IMR-90 (cell line): ENCODE measurements around the gene CALD1. TPM values are rescaled to one million over a fixed set of nuclear protein-coding genes. Genes with fewer than 3 reads are reported as not detected.

Source experiments
- ATAC-seq: fragments of 200-7000 bp; cut with Tn5 transposase; 2 replicates; pipeline ENCODE4 v1.9.1; 2020; ENCODE audit warnings: low read depth, mild to moderate bottlenecking, moderate library complexity
- BruUV-seq: library from RNA; stranded (reverse); fragments of 400-500 nt; replicated peaks from 2 replicates; lab custom pipeline; 2021; lab: Mats Ljungman, UMichigan
- CTCF ChIA-PET: fragments of 300-600 bp; formaldehyde crosslinking; extraction: SDS; loops from one replicate; lab custom pipeline; 2021; ENCODE audit warnings: antibody characterized with exemption; lab: Yijun Ruan, JAX
- POLR2A ChIA-PET: fragments of 300-600 bp; sonication (Branson Sonifier 250); formaldehyde crosslinking; loops from one replicate; lab custom pipeline; 2022; ENCODE audit warnings: antibody characterized with exemption; ENCODE audit not compliant: unreplicated experiment; lab: Charles Lee
- DNase-seq: peaks from one replicate; pipeline ENCODE4 v3.0.0; 2013
- H2AFZ ChIP-seq: replicated peaks from 2 replicates; pipeline ENCODE3; 2013; ENCODE audit warnings: low read length, mild to moderate bottlenecking; ENCODE audit not compliant: poor library complexity
- H2AK5ac ChIP-seq: 2 replicates; pipeline ENCODE4 v1.6.1; 2013; ENCODE audit warnings: low read depth, low read length, inconsistent platforms
- H2AK9ac ChIP-seq: replicated peaks from 2 replicates; pipeline ENCODE3; 2013; ENCODE audit warnings: mild to moderate bottlenecking, low read depth, low read length, moderate library complexity; ENCODE audit not compliant: poor library complexity
- H2BK120ac ChIP-seq: 2 replicates; pipeline ENCODE4 v1.6.1; 2013; ENCODE audit warnings: low read depth, low read length, inconsistent platforms
- H2BK15ac ChIP-seq: 3 replicates; pipeline ENCODE4 v1.6.1; 2013; ENCODE audit warnings: low read depth, low read length, inconsistent platforms
- H2BK20ac ChIP-seq: 2 replicates; pipeline ENCODE4 v1.6.1; 2013; ENCODE audit warnings: low read depth, mild to moderate bottlenecking, inconsistent platforms, low read length, moderate library complexity
- H2BK5ac ChIP-seq: 2 replicates; pipeline ENCODE4 v1.6.1; 2013; ENCODE audit warnings: mild to moderate bottlenecking, low read depth, low read length, inconsistent platforms; ENCODE audit not compliant: poor library complexity, severe bottlenecking
- H3K14ac ChIP-seq: replicated peaks from 2 replicates; pipeline ENCODE4 v1.6.1; 2013; ENCODE audit warnings: low read depth, low read length, inconsistent platforms
- H3K18ac ChIP-seq: 2 replicates; pipeline ENCODE4 v1.6.1; 2013; ENCODE audit warnings: low read depth, low read length, control low read depth
- H3K23ac ChIP-seq: 2 replicates; pipeline ENCODE4 v1.6.1; 2013; ENCODE audit warnings: low read depth, low read length, inconsistent platforms
- H3K27ac ChIP-seq: 2 replicates; pipeline ENCODE4 v1.5.1; 2013; ENCODE audit warnings: mild to moderate bottlenecking, control low read depth, low read length; ENCODE audit not compliant: insufficient read depth
- H3K27me3 ChIP-seq: 2 replicates; pipeline ENCODE4 v1.6.1; 2013; ENCODE audit warnings: low read length; ENCODE audit not compliant: control insufficient read depth, insufficient read depth
- H3K36me3 ChIP-seq: 2 replicates; pipeline ENCODE4 v1.6.1; 2013; ENCODE audit warnings: low read length, mixed read lengths; ENCODE audit not compliant: control insufficient read depth, insufficient read depth
- H3K4ac ChIP-seq: 2 replicates; pipeline ENCODE4 v1.6.1; 2013; ENCODE audit warnings: low read depth, low read length, inconsistent platforms
- H3K4me1 ChIP-seq: 2 replicates; pipeline ENCODE4 v1.6.1; 2013; ENCODE audit warnings: low read length, mixed read lengths; ENCODE audit not compliant: control insufficient read depth, insufficient read depth
- H3K4me2 ChIP-seq: 2 replicates; pipeline ENCODE4 v1.6.1; 2013; ENCODE audit warnings: low read depth, mild to moderate bottlenecking, control low read depth, low read length, moderate library complexity
- H3K4me3 ChIP-seq: 2 replicates; pipeline ENCODE4 v1.5.1; 2013; ENCODE audit warnings: low read depth, mild to moderate bottlenecking, control low read depth, low read length, moderate library complexity; ENCODE audit not compliant: insufficient read depth
- H3K56ac ChIP-seq: 2 replicates; pipeline ENCODE4 v1.6.1; 2013; ENCODE audit warnings: low read length, inconsistent platforms; ENCODE audit not compliant: insufficient read depth; ENCODE audit errors: extremely low read depth
- H3K79me1 ChIP-seq, 2 experiments: 2 replicates each; pipeline ENCODE4 v1.6.1; 2013; ENCODE audit warnings: low read length in 2 of 2, inconsistent platforms in 1 of 2, low read depth in 1 of 2
- H3K9ac ChIP-seq: 2 replicates; pipeline ENCODE4 v1.6.1; 2013; ENCODE audit warnings: low read depth, low read length, control low read depth
- H3K9me1 ChIP-seq: 2 replicates; pipeline ENCODE4 v1.6.1; 2013; ENCODE audit warnings: low read length, inconsistent platforms; ENCODE audit not compliant: insufficient read depth
- H3K9me3 ChIP-seq: 2 replicates; pipeline ENCODE4 v1.6.1; 2013; ENCODE audit warnings: low read length; ENCODE audit not compliant: control insufficient read depth, insufficient read depth
- H4K20me1 ChIP-seq: 2 replicates; pipeline ENCODE4 v1.6.1; 2013; ENCODE audit warnings: low read length, inconsistent platforms; ENCODE audit not compliant: insufficient read depth
- H4K5ac ChIP-seq: 2 replicates; pipeline ENCODE4 v1.6.1; 2013; ENCODE audit warnings: mild to moderate bottlenecking, low read depth, low read length, control low read depth
- H4K8ac ChIP-seq, 2 experiments: 2 replicates each; pipeline ENCODE4 v1.6.1; 2013; ENCODE audit warnings: low read depth in 2 of 2, low read length in 2 of 2, control low read depth in 1 of 2, inconsistent platforms in 1 of 2
- H4K91ac ChIP-seq: 2 replicates; pipeline ENCODE4 v1.6.1; 2013; ENCODE audit warnings: low read depth, low read length, inconsistent platforms; ENCODE audit not compliant: insufficient read depth
- NFE2L2 ChIP-seq: fragments of 150-350 bp; IDR thresholded peaks from 2 replicates; pipeline ENCODE4 v1.6.1; 2016; ENCODE audit warnings: low read depth, mild to moderate bottlenecking, low read length
- POLR2A ChIP-seq: IDR thresholded peaks from 2 replicates; pipeline ENCODE4 v1.6.1; 2012; ENCODE audit warnings: mild to moderate bottlenecking, low read depth, low read length
- SMC3 ChIP-seq: fragments of 150-350 bp; IDR thresholded peaks from 2 replicates; pipeline ENCODE4 v1.6.1; 2016; ENCODE audit warnings: low read depth, mild to moderate bottlenecking, antibody characterized with exemption, low read length, moderate library complexity
- WGBS, 2 experiments: methylation state at CpG; one replicate each; pipeline versions ENCODE4 v1.1.5 to v1.1.7; 2013; ENCODE audit warnings: missing lambda C conversion rate in 2 of 2; ENCODE audit not compliant: insufficient read length in 1 of 2; ENCODE audit errors: extremely low coverage in 2 of 2; 5-methylcytosine and 5-hydroxymethylcytosine counted together
- dilution Hi-C: fragments of 300-500 bp; cut with HindIII; formaldehyde crosslinking; loops from one replicate; pipeline ENCODE4 v1.14.3; 2018; ENCODE audit warnings: low sequenced_read_pairs; ENCODE audit not compliant: unreplicated experiment
- in situ Hi-C: fragments of 300-500 bp; cut with MboI; formaldehyde crosslinking; loops from 3 replicates; pipeline ENCODE4 v1.14.3; 2019; ENCODE audit warnings: low sequenced_read_pairs, inconsistent platforms, mixed read lengths
- intact Hi-C: fragments of 100-400 bp; cut with micrococcal nuclease; formaldehyde crosslinking; loops from 2 replicates; pipeline ENCODE4 v1.10.0; 2022
- polyA plus RNA-seq, 3 experiments: library from polyadenylated mRNA; depleted of rRNA; stranded (reverse); fragments of >200 nt; gene quantifications; 2 replicates each; pipeline ENCODE4 v1.2.3, GENCODE V29; 2012; ENCODE audit warnings: low replicate concordance in 1 of 3
- total RNA-seq: library from RNA; depleted of rRNA; stranded (reverse); fragments of >200 nt; gene quantifications from 2 replicates; pipeline ENCODE4 v1.2.3, GENCODE V29; 2012

CALD1 gene
- total and polyA plus RNA-seq, 2 of the 4 experiments (the other 2 are of a cell fraction) = 375 to 487 TPM

GRCh38 chr7:134928554-134928953, 149.1 kb downstream of the CALD1 start:
- DNase-seq = no peak
- H4K8ac ChIP-seq = no peak overlapping the region
- no peak overlapping the region for H2BK15ac ChIP-seq
- H3K9me3 ChIP-seq = no peaks in the 10 kb centered on the region
- H3K14ac ChIP-seq = no peak overlapping the region
- no peak overlapping the region for H2BK5ac ChIP-seq
- H2AK5ac ChIP-seq = no peak overlapping the region
- no peaks in the 10 kb centered on the region for H3K27me3 ChIP-seq
- in situ Hi-C loops (no loop called here), dilution Hi-C loops (no loop called here), intact Hi-C loops (no loop called here)
- H4K5ac ChIP-seq = no peak overlapping the region
- 99% methylated on average over 11 of the region's 18 CpGs; no CpG with 5 or more reads in 1 of the 2 experiments for WGBS, 2 experiments
- H2BK120ac ChIP-seq = no peak overlapping the region
- peaks cover 15% of the 10 kb centered on the region for H3K9me1 ChIP-seq
- no peak overlapping the region for H3K9ac ChIP-seq
- H3K56ac ChIP-seq = no peak overlapping the region
- H3K23ac ChIP-seq = no peak overlapping the region
- no peak overlapping the region for H4K91ac ChIP-seq
- peaks cover 47% of the 10 kb centered on the region; the same call in 1 of the 2 replicates for H4K20me1 ChIP-seq
- H2AK9ac ChIP-seq = no peak overlapping the region
- CTCF ChIA-PET = no interaction called here
- H3K4me3 ChIP-seq = no peak overlapping the region
- no peak overlapping the region for H3K18ac ChIP-seq
- no peak overlapping the region for H3K4me2 ChIP-seq
- no peak overlapping the region for H2AFZ ChIP-seq
- H3K4ac ChIP-seq = no peak overlapping the region
- H3K4me1 ChIP-seq = peaks cover 8% of the 10 kb centered on the region
- BruUV-seq = no TSS peak
- TF ChIP-seq NFE2L2 (no peak), POLR2A (no peak), SMC3 (no peak)
- no peak overlapping the region for H2BK20ac ChIP-seq
- POLR2A ChIA-PET = no interaction called here
- no peak for ATAC-seq
- H3K36me3 ChIP-seq = peaks cover 35% of the 10 kb centered on the region
- no peak overlapping the region for H3K27ac ChIP-seq
- peaks cover 43 to 75% of the 10 kb centered on the region in 2 experiments for H3K79me1 ChIP-seq
